Stimulated activated CD4-positive, alpha-beta T cell treated with anti-CD3 and anti-CD28 coated beads, Interleukin-2, amount 100 ng/mL, for 4 hours (primary cell): ENCODE measurements around the gene TBL2.
"Not testable (repeated sequence)": the region's sequence is repeated elsewhere in the genome, so short reads cannot be mapped to it uniquely, and the experiment has no call there.

ENCODE experiments used
- DNase-seq: peaks from one replicate; pipeline ENCODE4 v3.0.0-alpha.2; 2020; ENCODE audit warnings: low read depth

Gene TBL2

DNA sequence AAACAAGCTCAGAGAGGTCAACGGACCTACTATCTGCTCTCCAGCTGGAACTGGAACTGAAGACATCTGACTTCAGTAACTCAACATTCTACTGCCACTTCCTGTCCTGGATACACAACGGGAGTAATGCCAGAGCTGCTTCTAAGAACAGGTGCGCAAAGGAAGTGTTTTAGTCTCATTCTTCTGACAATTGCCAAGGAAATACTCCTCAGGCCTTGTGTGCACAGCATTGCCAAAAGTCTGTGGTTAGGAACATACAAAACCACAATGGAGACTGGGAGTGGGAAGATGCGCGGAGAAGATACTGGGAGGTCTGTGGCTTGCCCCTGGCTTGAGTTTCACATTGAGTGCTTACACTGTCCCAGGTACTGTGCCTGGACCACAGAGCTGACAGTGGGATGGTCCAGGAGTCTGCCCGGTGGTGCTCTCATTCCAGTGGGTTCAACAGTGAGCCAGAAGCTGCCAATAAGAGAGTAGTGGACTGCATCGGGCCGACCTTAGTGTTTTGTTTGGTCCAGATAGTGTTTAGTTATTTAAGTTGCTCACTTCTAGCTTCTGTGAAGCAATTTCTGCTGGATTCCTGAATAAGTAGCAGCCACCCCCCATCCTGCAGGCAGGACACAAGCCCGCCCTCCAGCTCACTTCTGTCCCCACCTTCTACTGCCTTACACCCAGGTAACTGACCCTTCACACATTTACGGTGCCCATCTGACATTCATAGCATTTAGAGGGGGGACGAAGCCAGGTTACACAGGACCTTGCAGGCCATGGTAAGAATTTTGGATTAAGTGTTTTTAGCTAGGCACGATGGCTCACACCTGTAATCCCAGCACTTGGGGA is 10.3 kb downstream of the TBL2 start:
- DNase-seq: no peak

- no peak for DNase-seq
Measured at GRCh38 chr7:73567140-73567539, 11.2 kb downstream of the TBL2 start.

DNA sequence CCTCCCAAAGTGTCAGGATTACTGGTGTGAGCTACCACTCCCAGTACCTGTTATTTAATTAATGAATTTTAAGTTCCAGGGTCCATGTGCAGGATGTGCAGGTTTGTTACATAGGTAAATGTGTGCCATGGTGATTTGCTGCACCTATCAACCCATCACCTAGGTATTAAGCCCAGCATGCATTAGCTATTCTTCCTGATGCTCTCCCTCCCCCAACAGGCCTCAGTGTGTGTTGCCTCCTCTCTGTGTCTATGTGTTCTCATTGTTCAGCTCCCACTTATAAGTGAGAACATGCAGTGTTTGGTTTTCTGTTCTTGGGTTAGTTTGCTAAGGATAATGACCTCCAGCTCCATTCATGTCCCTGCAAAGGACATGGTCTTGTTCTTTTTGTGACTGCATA is 11.9 kb downstream of the TBL2 start:
- not testable (repeated sequence) for DNase-seq

- no peak for DNase-seq
Measured at GRCh38 chr7:73565675-73566340, 12.6 kb downstream of the TBL2 start.

DNA sequence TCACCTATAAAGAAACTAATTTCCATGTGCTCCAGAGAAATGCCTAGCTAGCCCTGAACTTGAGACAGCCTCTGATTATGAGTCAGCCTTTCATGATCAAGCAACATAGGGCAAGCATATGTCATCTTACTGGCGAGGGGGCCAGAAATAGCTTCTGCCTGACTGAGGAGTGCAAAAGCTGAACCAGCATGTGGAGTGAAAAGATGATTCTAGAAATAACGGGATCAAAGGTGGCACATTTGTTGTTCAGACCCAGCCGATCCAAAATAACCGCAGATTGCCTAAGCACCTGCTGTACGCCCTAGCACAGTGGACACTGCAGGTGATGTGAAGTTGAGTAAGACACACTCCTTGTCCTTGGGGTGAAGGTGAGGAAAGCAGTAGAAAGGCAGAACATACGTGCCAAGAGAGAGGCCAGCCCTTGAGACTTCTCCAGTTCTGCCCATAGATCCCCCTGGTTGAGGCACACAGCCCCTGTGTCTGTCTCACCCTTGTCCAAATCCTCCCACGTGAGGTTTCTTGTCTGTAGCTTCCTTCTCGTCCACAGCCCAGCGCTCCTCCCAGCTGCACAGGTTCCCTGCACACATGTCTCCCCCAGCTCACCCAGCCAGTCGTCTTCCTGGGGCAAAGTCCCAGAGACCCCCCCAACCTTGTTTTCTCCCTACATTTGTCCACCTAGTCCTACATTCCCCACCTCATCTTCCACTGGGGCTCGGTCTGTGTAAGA is 18.1 kb downstream of the TBL2 start:
- no peak for DNase-seq

GRCh38 chr7:73557397-73558257 is 20.8 kb downstream of the TBL2 start, which contains the start of gene BCL7B:
Gene BCL7B (minus strand): TSS chr7:73557690. CDS start chr7:73557578, 112 bp downstream.
- peak; percentile 58 for DNase-seq

- DNase-seq: peak; percentile 83
Measured at GRCh38 chr7:73557108-73557396, 21.3 kb downstream of the TBL2 start.

DNA sequence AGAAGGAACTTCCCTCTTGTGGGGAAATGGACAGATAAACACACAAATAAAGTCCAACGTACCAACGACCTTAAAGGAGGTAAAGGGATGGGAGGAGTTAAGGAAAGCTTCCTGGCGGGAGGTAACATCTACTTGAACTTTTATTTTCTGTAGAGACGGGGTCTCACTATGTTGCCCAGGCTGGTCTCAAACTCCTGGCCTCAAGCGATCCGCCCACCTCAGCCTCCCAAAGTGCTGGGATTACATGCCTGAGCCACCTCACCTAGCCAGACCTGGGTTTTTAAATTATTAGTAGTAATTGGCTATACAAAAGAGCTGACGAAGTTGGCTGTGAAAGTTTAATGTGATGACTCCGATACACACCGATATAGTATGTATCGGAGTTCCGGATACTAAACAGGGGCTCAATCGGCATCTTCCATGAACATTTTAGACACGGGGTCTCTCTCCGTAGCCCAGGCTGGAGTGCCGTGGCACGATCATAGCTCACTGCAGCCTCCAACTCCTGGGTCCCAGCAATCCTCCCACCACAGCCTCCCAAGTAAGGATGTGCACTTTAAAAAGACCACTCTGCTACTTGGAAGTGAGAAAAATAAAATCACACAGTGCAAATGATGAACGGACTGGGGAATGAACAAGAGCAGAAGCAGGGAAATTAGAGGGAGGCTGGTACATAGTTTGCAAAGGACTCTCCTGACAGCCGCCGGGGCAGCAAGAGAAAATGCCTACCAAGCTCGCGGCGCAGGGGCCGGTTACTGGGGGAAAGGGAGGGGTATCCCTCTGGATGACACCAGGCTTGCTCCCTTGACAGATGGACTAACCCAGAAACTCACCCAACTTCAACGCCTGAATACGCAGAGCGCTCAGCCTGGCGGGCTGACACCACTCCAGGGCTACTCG is 21.9 kb downstream of the TBL2 start:
- no peak for DNase-seq

DNA sequence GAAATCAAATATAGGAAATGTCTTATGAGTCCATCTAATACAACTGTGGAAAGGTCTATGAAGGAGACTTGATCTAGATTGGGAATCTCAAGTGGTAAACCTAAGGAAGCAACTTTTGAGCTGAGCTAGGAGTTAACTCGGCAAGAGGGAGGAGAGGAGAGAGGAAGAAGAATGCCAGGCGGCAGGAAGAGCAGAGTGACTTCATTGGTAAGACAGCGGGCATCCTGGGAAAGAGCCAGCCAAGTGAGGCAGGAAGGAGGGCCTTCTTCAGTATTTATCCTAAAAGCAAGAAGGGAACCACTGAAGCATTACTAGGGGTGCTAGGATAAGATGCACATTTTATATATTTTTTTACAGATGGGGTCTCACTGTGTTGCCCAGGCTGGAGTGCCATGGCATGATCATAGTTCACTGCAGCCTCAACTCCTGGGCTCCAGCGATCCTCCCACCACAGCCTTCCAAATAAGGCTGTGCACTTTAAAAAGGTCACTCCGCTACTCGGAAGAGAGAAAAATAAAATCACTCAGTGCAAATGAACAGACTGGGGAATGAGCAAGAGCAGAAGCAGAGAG is 22.9 kb downstream of the TBL2 start:
- no peak for DNase-seq

DNA sequence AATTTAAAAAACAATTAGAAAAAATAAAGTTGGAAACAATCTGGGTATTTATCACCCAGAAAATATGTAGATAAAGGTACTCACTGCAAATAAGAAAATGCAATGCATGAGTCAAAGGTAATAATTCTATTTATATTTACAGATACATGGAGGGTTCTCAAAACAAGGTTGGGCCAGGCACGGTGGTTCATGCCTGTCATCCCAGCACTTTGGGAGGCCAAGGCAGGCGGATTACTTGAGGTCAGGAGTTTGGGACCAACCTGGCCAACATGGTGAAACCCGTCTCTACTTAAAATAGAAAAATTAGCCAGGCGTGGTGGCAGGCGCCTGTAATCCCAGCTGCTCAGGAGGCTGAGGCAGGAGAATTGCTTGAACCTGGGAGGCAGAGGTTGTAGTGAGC is 28.3 kb downstream of the TBL2 start:
- not testable (repeated sequence) for DNase-seq

DNA sequence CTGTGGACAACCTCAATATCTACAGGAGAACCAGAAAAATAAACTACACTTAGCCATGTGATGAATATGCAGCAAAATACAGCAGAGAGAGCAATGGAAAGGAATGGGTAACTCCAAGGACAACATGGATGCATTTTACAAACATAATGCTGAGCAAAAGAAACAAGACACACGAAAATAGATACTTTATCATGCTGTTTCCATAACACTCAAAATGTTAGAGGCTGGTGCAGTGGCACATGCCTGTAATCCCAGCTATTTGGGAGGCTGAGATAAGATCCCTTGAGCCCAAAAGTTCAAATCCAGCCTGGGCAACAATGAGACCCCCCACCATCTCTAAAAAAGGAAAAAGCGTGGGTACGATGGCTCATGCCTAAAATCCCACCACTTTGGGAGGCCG is 29.2 kb downstream of the TBL2 start:
- no peak for DNase-seq

GRCh38 chr7:73547841-73548240 is 30.5 kb downstream of the TBL2 start:
- no peak for DNase-seq

DNA sequence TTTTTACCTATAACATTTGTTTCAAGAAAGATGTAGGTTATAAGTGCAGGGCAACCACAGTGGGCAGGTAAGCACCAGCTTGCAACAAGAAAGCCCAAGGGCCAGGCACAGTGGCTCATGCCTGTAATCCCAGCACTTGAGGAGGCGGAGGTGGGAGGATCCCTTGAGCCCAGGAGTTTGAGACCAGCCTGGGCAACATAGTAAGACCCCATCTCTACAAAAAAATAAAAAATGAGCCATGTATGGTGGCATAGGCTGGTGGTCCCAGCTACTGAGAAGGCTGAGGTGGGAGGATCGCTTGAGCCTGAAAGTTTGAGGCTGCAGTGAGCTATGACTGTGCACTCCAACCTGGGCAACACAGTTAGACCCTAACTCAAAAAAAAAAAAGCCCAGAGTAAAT is 33.7 kb downstream of the TBL2 start:
- DNase-seq: no peak

GRCh38 chr7:73541722-73542121 is 36.7 kb downstream of the TBL2 start:
- no peak for DNase-seq

DNA sequence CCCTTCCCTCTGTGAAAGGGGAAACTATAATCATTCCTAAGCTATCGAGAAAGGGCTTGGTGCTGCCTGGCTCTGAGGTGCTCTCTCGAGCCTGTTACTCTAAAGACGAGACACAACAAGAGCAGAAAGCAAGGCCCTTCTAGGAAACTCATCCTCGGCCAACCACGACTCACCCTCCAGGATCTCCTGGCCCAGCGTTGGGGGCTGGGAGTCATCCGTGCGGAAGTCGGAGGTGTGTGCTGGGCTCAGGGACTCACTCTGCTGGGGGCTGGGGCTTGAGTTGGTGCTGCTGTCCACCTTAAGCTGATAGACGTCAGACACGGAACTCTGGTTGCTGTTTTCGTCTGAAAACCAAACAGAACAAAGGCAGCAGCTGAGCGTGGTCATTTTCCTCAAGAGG is 38.7 kb downstream of the TBL2 start:
- DNase-seq: no peak

DNA sequence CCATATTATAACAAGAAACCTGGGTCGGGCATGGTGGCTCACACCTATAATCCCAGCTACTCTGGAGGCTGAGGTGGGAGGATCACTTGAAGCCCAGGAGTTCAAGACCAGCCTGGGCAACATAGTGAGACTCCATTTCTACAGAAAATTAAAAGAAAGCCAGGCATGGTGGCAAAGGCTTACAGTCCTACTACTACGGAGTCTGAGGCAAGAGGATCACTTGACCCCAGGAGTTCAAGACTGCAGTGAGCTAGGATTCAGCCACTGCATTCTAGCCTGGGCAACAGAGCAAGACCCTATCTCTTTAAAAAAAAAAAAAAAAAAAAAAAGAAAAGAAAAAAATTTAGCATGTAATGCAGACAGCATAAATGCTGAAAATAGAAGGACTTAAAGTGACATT is 39.9 kb downstream of the TBL2 start:
- not testable (repeated sequence) for DNase-seq

DNA sequence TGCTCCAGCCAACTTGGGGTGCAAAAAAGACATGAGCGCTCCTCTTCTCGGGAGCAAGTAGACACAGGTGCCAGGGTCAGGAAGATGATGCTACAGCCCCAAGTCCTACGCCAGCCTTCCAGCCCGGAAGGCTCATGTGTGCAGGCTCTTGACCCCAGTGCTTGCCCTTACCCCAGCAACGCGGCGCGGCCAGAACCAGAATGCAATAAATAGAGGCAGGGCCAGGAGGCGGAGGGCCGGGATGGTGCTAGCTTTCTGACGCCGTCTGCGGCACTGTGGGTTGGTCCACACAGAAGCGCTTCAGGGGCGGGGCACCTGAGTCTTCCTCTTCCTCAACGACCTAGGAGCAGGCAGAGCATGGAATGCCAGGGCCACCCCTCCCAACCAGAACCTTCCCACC is 41.3 kb downstream of the TBL2 start:
- DNase-seq: no peak

DNA sequence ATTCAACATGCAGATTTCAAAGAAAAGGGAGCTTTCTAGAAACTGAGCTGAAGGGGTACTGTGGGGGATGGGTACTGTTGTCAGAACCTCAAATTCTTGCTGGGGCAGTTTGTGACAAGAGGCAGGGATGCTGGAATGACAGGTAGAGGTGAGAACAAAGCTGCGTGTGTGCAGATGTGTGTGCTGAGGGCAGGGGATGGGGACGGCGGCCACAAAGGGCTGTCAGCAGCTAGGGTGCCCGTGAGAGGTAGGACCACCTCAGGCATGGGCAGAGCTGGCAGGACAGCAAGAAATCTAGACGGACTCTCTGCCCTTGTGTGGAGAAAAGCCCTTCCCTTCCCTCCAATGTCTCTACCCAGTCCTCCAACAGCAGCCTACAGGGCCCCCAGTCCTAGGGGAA is 41.9 kb downstream of the TBL2 start:
- DNase-seq: no peak

DNA sequence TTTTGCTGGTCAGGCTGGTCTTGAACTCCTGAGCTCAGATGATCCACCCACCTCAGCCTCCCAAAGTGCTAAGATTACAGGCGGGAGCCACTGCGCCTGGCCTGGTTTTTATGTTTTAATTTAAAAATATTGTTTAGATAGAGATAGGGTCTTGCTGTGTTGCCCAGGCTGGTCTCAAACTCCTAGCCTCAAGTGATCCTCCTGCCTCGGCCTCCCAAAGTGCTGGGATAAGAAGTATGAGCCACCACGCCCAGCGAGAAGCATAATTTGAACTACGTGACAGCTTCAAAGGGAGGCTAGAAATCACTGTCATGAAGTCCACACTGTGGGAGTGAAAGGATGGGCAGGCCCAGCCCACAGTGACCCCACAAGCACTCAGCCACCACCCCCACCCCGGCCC is 42.5 kb downstream of the TBL2 start:
- not testable (repeated sequence) for DNase-seq

GRCh38 chr7:73533742-73534141 is 44.6 kb downstream of the TBL2 start:
- DNase-seq: no peak

- no peak for DNase-seq
Measured at GRCh38 chr7:73532224-73532623, 46.2 kb downstream of the TBL2 start.
